Stimulated activated CD4-positive, alpha-beta T cell treated with anti-CD3 and anti-CD28 coated beads, Interleukin-2, amount 100 ng/mL, for 48 hours (primary cell): Measurements from ENCODE around the gene LIPC.

ENCODE experiments used
- DNase-seq, 2 donors: peaks; one replicate each; pipeline ENCODE4 v3.0.0-alpha.2; 2020

The LIPC gene

GRCh38 chr15:58561321-58561720, 129.5 kb downstream of the LIPC start:
- no peak for DNase-seq

DNA sequence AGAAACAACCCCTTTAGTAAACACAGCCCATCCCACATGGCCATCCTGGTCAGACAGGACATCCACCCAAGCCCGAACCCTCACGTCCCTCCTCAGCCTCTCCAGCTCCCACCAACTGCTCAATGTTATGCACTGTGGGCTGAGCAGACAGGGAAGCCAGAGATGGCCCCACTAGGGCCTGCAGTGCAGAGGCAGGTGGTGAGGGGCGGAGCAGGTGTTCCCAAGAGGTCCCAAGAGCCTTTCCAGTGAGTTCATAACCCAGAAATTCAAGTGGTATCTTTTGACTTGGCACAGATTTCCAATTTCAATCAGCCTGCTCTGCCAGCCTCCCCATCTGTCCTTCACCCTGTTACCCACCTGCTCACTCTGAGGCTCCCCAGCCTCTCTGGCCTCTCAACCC, 130.3 kb downstream of the LIPC start:
- no peak for DNase-seq

DNA sequence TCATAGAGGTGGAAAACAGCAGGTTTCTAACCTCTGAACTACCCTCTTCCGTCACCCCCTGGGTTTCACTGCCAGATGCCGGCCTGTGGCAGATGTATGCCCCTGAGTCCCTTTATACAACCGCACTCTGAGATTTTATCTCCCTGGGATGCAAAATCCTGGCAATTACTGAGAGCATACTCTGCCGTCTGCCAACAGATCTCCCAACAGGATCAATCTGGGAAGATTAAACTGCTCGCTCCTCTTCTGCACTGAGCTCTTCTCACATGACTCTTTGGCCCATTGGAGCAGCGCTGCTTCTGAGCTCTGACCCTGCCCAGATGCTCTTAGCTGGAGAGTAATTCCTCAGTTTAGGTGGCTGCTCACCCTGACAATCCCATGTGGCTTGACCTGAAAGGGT, 133.2 kb downstream of the LIPC start:
- DNase-seq: no peak

GRCh38 chr15:58565619-58566018, 133.8 kb downstream of the LIPC start:
- DNase-seq: no peak

GRCh38 chr15:58566029-58566428, 134.2 kb downstream of the LIPC start:
- DNase-seq: no peak

GRCh38 chr15:58568157-58568571, 136.4 kb downstream of the LIPC start:
- DNase-seq: no peak

DNA sequence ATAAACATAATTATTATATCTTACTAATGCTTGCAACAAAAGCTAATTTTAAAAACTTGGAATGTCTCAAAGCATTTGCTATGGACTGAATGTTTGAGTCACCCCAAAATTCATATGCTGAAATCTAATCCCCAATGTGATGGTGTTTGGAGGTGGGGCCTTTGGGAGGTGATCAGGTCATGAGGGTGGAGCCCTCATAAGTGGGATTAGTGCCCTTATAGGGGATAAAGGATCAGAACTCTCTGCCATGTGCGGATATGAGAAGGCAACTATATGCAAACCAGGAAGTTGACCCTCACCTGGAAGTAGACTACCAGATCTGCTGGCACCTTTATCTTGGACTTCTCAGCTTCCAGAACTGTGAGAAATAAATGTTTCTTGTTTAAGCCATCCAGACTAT, 137.7 kb downstream of the LIPC start:
- DNase-seq: no peak

- DNase-seq: no peak
These were observed 139.7 kb downstream of the LIPC start for GRCh38 chr15:58571491-58571890.

DNA sequence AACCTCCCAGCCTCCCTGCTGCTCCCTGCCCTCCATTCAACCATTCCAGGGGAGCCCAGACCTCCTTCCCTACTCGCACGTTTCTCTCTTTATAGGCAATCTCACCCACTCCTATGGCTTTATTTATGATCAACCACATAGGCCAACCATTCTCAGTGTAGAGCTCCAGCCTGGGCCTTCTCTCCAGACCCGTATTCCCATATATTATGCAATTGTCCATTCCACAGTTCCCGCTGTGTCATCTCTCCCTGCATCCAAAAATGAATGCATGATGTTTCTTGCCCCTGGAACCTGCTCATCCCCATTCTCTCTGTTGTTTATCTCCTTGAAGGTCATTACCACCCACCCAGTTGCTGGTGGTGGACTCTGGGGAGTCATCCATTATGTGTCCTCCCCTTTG, 140.7 kb downstream of the LIPC start:
- DNase-seq: no peak

DNA sequence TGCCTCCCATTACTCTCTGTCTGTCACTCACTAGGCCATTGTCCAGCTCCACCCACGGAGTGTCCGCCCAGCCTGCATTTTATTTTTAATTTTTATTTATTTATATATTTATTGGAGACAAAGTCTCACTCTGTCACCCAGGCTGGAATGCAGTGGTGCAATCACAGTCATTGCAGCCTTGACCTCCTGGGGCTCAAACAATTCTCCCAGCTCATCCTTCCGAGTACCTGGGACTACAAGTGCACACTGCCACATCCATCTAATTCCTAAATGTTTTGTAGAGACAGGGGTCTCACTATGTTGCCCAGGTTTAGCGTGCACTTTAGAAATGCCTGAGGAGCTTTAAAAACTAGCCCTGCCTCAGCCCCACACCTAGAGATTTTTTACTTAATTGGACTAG, 141.5 kb downstream of the LIPC start:
- DNase-seq: no peak

GRCh38 chr15:58574631-58575030, 142.8 kb downstream of the LIPC start:
- DNase-seq: no peak

DNA sequence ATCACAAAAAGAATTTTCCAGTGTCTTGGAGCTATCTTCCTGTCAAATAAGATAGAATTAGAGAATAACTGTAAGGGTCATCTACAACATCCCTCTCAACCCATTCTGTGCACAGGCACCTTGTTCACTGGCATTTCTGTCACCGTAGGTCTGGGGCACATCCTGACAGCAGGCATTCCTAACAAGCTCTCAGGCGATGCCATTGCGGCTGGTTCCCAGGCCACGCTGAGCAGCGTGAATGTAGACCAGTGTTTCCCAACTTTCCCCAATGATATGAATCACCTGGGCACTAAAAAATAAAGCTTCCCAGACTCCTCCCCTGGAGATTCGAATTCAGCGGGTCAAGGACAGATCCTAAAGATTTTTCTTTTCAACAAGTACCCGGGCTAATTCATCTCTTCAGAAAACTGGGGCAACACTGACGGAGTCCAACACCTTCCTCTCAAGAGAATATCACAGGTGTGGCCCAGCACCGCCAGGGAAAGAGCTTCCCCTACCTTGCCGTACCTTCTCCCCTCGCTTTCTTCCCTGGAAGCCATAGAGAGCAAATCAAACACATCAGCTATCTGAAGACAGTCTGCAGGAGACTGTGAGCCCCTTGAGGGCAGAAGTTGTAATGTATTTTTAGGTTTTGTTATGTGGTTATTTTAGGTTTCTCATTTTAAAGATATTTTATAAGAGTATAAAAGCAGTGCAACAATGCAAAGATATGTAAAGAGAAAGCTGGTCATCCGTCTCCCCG, 143.4 kb downstream of the LIPC start:
- no peak for DNase-seq

GRCh38 chr15:58576657-58577056, 144.9 kb downstream of the LIPC start:
- DNase-seq: no peak

GRCh38 chr15:58582160-58582559, 150.4 kb downstream of the LIPC start:
- DNase-seq: no peak

DNA sequence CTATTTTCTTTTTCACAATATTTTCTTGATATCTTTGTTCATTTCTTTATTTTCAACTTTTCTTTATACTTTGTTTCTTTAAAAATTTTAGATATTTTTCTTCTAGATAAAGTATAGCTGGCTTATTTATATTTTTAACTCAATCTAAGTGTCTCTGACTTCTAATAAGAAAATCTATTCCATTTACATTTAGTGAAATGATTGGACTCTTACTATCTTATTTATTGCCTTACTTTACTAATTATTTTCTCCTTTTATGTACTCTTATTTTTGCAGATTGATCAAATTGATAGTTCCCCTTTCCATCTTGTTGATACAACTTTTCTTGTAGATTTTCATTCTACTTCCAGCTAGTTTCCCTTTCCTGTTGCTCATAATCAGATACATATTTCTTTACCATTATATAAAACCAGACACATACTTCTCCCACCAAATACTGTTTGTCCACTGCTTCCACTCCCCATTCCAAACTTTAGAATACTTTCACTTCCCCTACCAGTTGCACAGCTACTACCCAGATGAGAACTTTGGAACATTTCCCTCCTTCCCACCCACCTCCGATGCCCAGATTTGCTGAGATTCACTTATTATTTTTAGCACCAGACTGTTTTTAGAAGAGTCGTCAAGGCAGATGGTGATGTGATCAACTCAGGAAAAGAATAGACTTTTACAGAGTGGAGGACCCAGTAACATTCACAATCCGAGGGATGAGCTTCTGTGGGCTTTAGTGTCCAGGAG, 151.5 kb downstream of the LIPC start:
- no peak for DNase-seq

- DNase-seq: no peak
These were observed 153.1 kb downstream of the LIPC start for GRCh38 chr15:58584789-58585461.

DNA sequence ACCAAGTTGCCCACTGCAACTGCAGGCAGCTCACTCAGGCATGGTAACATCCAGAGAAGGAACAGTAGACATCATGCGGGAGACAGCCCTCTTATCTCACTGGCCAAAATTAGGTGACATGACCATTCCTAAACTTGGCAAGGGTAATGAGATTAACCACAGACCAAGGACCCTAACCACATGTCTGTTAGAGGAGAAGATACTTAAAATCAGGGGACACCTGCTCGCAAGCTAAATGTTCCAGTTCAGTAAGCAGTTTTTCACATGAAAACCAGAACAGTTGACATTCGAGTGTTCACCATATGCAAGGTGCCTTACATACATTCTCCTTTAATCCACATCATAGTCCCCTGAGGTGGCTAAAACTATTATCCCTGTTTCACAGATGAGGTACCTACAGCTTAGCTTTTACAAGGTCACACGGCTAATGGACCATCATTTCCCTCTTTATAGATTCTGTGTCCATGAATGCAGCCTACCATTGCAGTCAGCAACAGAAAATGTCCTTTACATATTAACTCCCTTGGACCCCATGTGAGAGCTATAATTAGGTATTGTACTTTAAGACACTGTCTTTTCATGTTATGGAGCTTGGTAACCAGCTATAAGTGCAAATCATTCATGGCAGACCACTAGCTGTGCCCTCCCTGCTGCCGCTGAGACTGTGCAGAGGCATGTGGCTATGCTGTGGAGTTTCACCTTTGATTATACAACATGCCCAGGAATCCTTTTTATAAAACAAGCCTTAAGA, 154.1 kb downstream of the LIPC start:
- no peak for DNase-seq

DNA sequence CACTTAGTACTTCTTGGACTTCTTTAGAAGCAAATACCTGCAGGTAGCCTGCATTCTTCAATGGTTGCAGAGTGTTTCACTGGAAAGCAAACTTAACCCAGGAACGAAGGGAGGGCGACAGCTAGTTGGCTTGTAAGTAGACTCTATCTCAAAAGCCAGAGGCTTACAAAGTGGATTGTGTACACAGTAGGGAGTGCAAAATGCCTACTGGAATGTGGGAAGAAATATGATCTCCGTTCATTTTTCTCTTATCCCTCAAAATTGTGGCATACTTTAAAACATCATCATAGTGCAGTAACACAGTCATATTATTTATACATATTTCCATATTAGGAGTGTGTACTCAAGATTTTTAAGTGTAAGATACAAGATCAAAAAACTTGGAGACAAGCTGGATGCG, 155.7 kb downstream of the LIPC start:
- DNase-seq: no peak

DNA sequence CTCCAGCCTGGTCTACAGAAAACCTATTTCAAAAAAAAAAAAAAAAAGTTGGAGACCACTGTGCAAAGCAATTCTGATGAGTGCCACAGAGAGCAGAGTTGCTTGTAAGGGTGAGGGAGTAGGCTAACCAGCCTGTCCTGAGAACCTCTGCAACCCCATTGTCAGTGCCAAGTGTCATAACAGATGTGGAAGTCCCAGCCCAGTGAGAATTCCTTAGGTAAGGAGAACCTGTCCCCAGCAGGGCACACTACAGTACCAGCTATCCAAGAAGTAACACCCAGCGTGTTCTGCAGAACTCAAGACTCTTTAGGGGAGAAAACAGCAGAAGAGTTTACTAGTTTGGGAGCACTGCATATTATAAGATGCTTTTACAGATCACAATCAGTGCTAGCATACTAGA, 156.3 kb downstream of the LIPC start:
- DNase-seq: no peak

- no peak for DNase-seq
These were observed 157.3 kb downstream of the LIPC start for GRCh38 chr15:58589047-58589446.

DNA sequence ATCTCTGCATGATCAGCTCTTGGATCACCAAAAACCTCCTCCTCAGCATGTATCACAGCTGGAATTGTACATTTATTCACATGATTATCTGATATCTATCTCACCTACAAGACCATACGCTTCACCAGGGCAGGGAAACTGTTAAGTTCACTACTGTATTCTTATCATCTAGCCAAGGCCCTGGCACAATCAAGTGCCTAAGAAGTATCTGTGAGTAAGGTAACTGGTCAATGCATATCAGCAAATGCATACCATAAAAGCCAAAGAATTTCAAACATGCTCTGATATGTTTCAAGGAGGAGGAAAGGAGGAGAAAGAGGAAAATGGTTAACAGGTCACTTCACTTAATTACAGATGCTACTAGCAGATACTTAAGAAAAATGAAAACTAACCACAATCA, 158.4 kb downstream of the LIPC start:
- DNase-seq: no peak

DNA sequence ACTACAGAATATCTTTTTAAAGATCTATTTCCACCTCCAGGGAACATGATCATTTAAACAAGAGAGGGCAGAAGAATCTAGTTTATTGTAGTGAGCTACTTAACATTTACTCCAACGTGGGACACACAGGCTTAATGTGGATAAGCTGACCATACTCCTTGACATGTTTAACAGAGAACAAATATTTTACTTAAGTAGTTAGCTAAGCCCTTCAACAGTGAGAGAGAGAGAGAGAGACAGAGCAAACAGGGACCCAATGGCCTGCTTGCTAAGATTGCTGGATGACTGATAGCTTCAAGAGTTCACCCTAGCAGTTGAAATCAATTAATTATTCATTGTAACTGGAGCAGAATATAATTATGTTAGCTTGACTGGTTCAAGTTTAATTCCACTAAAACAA, 159.1 kb downstream of the LIPC start:
- no peak for DNase-seq

GRCh38 chr15:58593870-58594269, 162.1 kb downstream of the LIPC start:
- DNase-seq: no peak
